NB4 (cell line): Measurements from ENCODE around the gene FN3K.
A peak's percentile ranks its signal among the peaks of the same experiment; 100 is the strongest.
"Not testable (repeated sequence)": the region's sequence is repeated elsewhere in the genome, so short reads cannot be mapped to it uniquely, and the experiment has no call there.

Experiments used
- DNase-seq: peaks from one replicate; pipeline ENCODE4 v3.0.0; 2010; ENCODE audit warnings: low read depth
- H3K4me3 ChIP-seq: one replicate; pipeline ENCODE4 v1.5.1; 2011; ENCODE audit warnings: mild to moderate bottlenecking, low read depth, low read length, moderate library complexity
- CTCF ChIP-seq: IDR thresholded peaks from one replicate; pipeline ENCODE4 v1.5.1; 2012; ENCODE audit warnings: low read depth, low read length
- MYC ChIP-seq: IDR thresholded peaks from 2 replicates; pipeline ENCODE4 v1.6.1; 2011; ENCODE audit warnings: low read depth, low read length
- POLR2A ChIP-seq: IDR thresholded peaks from 2 replicates; pipeline ENCODE4 v1.6.1; 2011; ENCODE audit warnings: mild to moderate bottlenecking; ENCODE audit not compliant: insufficient read length; ENCODE audit errors: extremely low read depth
- TF ChIP-seq, protein P1 (sequence below): IDR thresholded peaks from 2 replicates; pipeline ENCODE4 v1.6.1; 2011; ENCODE audit warnings: low read depth, low read length

Gene FN3K

GRCh38 chr17:82767041-82767754 lies 31.8 kb downstream of the FN3K start:
- peak; percentile 70 for DNase-seq
- H3K4me3 ChIP-seq = no peak overlapping the region

GRCh38 chr17:82769041-82769440 lies 33.6 kb downstream of the FN3K start:
- DNase-seq = no peak
- H3K4me3 ChIP-seq = no peak overlapping the region
- TF ChIP-seq, protein P1, sequence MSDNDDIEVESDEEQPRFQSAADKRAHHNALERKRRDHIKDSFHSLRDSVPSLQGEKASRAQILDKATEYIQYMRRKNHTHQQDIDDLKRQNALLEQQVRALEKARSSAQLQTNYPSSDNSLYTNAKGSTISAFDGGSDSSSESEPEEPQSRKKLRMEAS = no peak
- TF ChIP-seq CTCF = no peak
- TF ChIP-seq MYC = no peak
- TF ChIP-seq POLR2A = no peak

More at GRCh38 chr17:82767041-82767754, 31.8 kb downstream of the FN3K start:
- TF ChIP-seq POLR2A = no peak
- TF ChIP-seq, protein P1 = no peak
- peak; percentile 65 for TF ChIP-seq CTCF
- TF ChIP-seq MYC = no peak

DNA sequence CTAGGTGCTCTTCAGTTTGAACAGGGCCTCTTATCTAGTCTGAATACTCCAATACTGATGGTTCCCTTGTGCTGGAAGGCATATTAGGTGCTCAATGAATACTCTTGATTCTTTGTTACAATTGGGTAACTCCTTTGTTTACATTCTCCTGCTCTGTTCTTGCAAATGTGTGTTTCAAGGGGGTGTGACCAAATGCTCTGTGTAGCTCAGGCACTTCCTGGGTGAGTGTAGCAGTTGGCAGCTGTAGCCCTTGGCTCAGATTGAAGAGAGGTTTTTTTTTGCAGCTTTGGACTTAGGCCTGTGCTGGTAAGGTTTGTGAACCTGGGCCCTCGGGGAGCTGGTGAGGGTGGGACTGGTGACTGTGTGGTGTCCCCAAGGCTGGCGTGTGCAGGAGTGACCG lies 36.6 kb downstream of the FN3K start:
- TF ChIP-seq, protein P1 = no peak
- no peak for TF ChIP-seq MYC
- no peak for TF ChIP-seq POLR2A
- no peak for TF ChIP-seq CTCF
- no peak overlapping the region for H3K4me3 ChIP-seq
- DNase-seq = no peak

DNA sequence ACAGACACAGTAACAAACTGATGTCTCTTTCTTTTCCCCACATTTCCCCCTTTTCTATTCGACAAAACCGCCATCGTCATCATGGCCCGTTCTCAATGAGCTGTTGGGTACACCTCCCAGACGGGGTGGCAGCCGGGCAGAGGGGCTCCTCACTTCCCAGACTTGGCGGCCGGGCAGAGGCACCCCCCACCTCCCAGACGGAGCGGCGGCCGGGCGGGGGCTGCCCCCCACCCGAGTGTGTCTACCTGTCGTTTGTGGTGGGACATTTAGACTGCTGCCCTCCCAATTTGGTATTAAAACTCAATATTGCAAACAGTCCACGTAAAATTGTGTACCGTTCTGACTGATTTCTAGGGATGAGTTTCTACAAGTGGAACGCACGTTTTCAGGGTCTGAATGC lies 39.0 kb downstream of the FN3K start:
- DNase-seq, H3K4me3 ChIP-seq: not testable (repeated sequence)

DNA sequence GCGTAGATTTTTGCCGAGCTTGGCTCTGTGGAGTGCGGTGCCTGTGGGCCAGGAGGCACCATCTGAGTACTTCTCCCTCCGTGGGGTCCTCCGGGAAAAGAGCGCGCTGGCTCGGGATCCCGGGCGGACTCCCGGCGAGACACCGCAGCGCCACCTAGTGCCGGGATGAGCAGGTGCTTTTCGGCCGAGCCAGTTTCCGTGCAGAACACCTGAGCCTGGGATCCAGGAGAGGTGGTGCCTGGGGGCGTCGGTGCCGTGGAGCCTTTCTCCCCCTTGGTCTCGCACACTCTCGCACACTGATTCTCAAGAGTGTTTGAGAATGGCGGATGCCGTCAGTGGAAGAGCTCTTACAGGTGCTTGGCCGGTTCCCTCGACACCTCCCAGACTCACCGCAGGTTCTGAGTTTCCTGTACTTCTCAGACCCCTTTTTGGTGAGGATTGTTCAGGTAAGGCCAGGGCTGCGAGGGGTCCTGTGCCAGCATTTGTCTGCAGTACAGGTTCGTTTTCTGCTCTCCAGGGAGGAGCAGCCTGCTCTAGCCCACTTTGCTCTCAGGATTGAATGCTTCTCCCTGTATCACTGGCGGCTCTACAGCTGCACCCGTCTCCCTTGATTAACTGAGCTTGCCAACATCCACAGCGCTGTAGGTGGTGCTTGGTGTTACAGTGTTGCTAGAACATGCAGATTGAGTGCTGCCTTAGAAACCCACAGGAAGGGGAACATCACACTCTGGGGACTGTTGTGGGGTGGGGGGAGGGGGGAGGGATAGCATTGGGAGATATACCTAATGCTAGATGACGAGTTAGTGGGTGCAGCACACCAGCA lies 39.8 kb downstream of the FN3K start:
- no peak overlapping the region for H3K4me3 ChIP-seq
- DNase-seq = peak; percentile 38
- no peak for TF ChIP-seq MYC
- TF ChIP-seq CTCF = peak; percentile 63

DNA sequence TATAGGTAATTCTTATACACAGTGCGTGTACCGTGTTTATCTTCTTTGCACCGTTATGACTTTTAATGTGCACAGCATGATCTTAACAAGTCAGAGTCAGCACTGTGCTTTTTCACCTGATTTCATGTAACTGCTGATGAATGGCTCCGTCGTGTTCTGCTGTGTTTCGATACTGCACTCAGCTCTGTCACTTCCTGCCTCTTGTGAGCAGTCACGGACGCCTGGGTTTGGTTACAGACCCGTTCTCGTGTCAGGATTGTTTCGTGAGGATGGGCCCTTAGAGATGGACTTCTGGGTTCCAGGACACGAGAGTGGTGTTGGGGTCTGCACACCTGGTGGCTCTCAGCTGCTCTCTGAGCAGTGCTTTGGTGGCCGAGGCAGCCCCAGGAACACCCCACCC lies 41.0 kb downstream of the FN3K start:
- DNase-seq = no peak
- TF ChIP-seq MYC (no peak), POLR2A (no peak), CTCF (no peak)
- TF ChIP-seq, protein P1 = no peak
- no peak overlapping the region for H3K4me3 ChIP-seq

- not testable (repeated sequence) for DNase-seq, H3K4me3 ChIP-seq
These were observed 42.5 kb downstream of the FN3K start for GRCh38 chr17:82777778-82778375.
